ENCODE results near the gene SEPHS2. TPM values are rescaled to one million over a fixed set of nuclear protein-coding genes. Genes with fewer than 3 reads are reported as not detected.

The SEPHS2 gene
- total RNA-seq, 1 experiment from 2014 or later, result 52.6 TPM

DNA sequence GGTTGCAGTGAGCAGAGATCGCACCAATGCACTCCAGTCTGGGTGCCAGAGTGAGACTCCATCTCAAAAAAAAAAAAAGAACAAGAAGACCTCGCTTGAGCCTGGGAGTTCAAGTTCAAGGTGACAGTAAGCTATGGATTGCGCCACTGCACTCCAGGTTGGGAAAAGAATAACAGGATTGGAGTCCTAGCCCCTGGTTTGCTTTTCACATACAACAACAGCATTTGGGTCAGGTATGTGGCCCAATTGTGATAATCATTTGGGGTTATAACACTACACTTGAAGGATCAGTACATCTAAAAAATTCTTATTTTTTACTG lies 3.4 kb upstream of the SEPHS2 start:
- no peaks in the 10 kb centered on the region for H3K9me3 ChIP-seq (ENCODE audit: control insufficient read depth, low read depth, low read length)
- no peak overlapping the region for H3K4me3 Mint-ChIP-seq
- H3K9me3 Mint-ChIP-seq, result peaks cover 6 to 10% of the 10 kb centered on the region in 2 experiments; a peak in 3 of 5 replicates
- H3K9ac ChIP-seq (ENCODE audit: extremely low read depth, insufficient read length, low read length), result no peak overlapping the region
- no peaks in the 10 kb centered on the region for H3K79me1 ChIP-seq (ENCODE audit: insufficient read depth, low read depth, low read length, poor library complexity, severe bottlenecking)
- H4K8ac ChIP-seq (replicated peaks; ENCODE audit: insufficient read length, low read depth, low read length), result no peak overlapping the region
- no peak overlapping the region for H3K4me2 ChIP-seq (ENCODE audit: insufficient read depth, insufficient read length, low read length)
- H3K56ac ChIP-seq (ENCODE audit: insufficient read length, low read depth, low read length), result no peak overlapping the region
- no peak overlapping the region for H2BK20ac ChIP-seq (ENCODE audit: low read depth, low read length, poor library complexity, severe bottlenecking)
- TF ChIP-seq, protein P1, sequence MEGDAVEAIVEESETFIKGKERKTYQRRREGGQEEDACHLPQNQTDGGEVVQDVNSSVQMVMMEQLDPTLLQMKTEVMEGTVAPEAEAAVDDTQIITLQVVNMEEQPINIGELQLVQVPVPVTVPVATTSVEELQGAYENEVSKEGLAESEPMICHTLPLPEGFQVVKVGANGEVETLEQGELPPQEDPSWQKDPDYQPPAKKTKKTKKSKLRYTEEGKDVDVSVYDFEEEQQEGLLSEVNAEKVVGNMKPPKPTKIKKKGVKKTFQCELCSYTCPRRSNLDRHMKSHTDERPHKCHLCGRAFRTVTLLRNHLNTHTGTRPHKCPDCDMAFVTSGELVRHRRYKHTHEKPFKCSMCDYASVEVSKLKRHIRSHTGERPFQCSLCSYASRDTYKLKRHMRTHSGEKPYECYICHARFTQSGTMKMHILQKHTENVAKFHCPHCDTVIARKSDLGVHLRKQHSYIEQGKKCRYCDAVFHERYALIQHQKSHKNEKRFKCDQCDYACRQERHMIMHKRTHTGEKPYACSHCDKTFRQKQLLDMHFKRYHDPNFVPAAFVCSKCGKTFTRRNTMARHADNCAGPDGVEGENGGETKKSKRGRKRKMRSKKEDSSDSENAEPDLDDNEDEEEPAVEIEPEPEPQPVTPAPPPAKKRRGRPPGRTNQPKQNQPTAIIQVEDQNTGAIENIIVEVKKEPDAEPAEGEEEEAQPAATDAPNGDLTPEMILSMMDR (conservative IDR thresholded peaks at IDR 0.05), result no peak
- H3K36me3 Mint-ChIP-seq (ENCODE audit: insufficient read depth in 1 of 3, low read depth in 3 of 3), result peaks cover 11 to 15% (median 11%) of the 10 kb centered on the region in 3 experiments
- H3K23ac ChIP-seq (ENCODE audit: insufficient read length, low read depth, low read length), result no peak overlapping the region
- H2BK5ac ChIP-seq (ENCODE audit: insufficient read length, low read length), result no peak overlapping the region
- peaks cover 11 to 16% of the 10 kb centered on the region in 2 experiments for H3K4me1 Mint-ChIP-seq
- no peak overlapping the region for H3K4ac ChIP-seq (ENCODE audit: low read depth, low read length)
- H3K14ac ChIP-seq (ENCODE audit: insufficient read depth, low read length), result no peak overlapping the region
- peaks cover 5% of the 10 kb centered on the region for H3K23me2 ChIP-seq (ENCODE audit: insufficient read length, low read depth, low read length, poor library complexity, severe bottlenecking)
- peaks cover 3% of the 10 kb centered on the region; the same call in 1 of the 2 replicates for H3K4me1 ChIP-seq (ENCODE audit: insufficient read depth, low read length)
- H3T11ph ChIP-seq (ENCODE audit: low read length), result no peak overlapping the region
- no peak overlapping the region for H2BK12ac ChIP-seq (ENCODE audit: insufficient read length, low read depth, low read length)
- no peak overlapping the region for H2AK5ac ChIP-seq (ENCODE audit: insufficient read length, low read length)
- no CpG with 5 or more reads among the region's 3 CpGs for WGBS (ENCODE audit: extremely low coverage, insufficient read length, low lambda C conversion rate)
- no peak overlapping the region for H2AFZ ChIP-seq (ENCODE audit: low read length)
- no peak overlapping the region for H3K27ac Mint-ChIP-seq
- no peak overlapping the region for H3K27ac ChIP-seq (ENCODE audit: insufficient read length, low read depth, low read length)
- H2BK15ac ChIP-seq (ENCODE audit: low read depth, low read length), result no peak overlapping the region
- H4K20me1 ChIP-seq (ENCODE audit: control insufficient read depth, insufficient read depth, insufficient read length), result no peaks in the 10 kb centered on the region
- H2BK120ac ChIP-seq (ENCODE audit: low read depth, low read length, poor library complexity, severe bottlenecking), result no peak overlapping the region
- H3K79me2 ChIP-seq (ENCODE audit: insufficient read depth, low read length), result no peaks in the 10 kb centered on the region; the same call in 1 of the 2 replicates
- no peak overlapping the region for H4K5ac ChIP-seq (ENCODE audit: insufficient read length, low read depth, low read length)
- no peak overlapping the region for H4K91ac ChIP-seq (ENCODE audit: insufficient read length, low read depth, low read length)
- H3K27me3 ChIP-seq (ENCODE audit: insufficient read depth, low read length), result no peaks in the 10 kb centered on the region
- DNase-seq, result no peak
- H3K18ac ChIP-seq (ENCODE audit: insufficient read length, low read depth, low read length), result no peak overlapping the region
- H3K27me3 Mint-ChIP-seq (ENCODE audit: low read depth), result peaks cover 20% of the 10 kb centered on the region
